Measurements from ENCODE around the gene GRAMD1B.
"Not testable (repeated sequence)": the region's sequence is repeated elsewhere in the genome, so short reads cannot be mapped to it uniquely, and the experiment has no call there.

Gene GRAMD1B

GRCh38 chr11:123568367-123568870, 138.3 kb downstream of the GRAMD1B start:
- DNase-seq (ENCODE audit: low spot score) = no peak

DNA sequence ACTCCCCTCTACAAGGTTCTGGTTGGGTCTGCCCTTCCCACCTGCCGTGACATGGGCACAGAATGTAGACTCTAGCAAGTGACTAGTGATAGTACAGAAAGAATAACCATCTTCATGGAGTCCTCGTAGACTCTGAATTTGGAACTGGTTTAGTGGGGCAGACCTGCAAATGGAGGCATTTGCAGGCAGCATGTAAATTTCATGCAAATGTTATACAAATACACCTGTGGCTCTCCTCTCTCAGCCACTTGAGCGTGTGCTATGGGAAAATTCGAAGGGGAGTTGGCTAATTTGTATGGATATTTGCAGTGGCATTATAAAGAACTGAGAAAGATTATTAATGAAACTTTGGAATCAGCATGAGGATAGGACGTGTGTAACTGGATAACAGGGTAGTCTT, 139.3 kb downstream of the GRAMD1B start:
- DNase-seq (ENCODE audit: low spot score) = no peak

DNA sequence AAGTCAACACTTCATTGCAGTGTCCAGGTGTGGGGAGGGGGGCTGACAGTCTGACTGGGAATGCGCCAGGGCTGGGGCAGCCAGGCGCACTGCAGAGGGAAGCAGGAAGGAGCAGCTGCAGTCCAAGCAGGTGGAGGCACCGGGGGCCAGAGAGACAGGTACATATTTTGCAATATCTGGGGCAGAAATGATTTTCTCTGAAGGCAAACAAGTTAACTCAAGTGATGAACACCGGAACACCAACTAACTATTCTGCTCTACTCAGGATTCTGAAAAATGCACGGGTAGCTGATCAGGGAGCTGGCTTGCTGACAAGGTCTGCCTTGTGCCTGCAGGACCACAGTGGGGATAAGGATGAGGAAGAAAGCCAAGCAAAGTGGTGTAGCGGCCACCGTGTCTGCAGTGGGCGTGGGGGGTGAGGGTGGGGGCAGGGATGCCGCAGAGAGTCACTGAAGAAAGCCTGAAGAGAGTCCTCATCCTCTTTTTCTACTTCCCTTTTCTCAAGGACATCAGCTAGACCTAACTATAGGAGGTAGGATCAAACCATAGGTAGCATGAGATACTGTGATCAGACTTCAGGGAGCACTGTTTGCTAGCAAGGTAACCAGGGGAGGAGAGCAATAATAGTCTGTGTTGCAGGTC, 141.0 kb downstream of the GRAMD1B start:
- no peak for DNase-seq (ENCODE audit: low spot score)

GRCh38 chr11:123572791-123573190, 142.7 kb downstream of the GRAMD1B start:
- not testable (repeated sequence) for DNase-seq (ENCODE audit: low spot score)

- no peak for DNase-seq (ENCODE audit: low spot score)
These were observed 143.2 kb downstream of the GRAMD1B start for GRCh38 chr11:123573286-123573685.

- no peak for DNase-seq (ENCODE audit: low spot score)
These were observed 145.4 kb downstream of the GRAMD1B start for GRCh38 chr11:123575441-123575840.

GRCh38 chr11:123576082-123576481, 146.0 kb downstream of the GRAMD1B start:
- DNase-seq (ENCODE audit: low spot score) = no peak

GRCh38 chr11:123576501-123576900, 146.4 kb downstream of the GRAMD1B start:
- no peak for DNase-seq (ENCODE audit: low spot score)

GRCh38 chr11:123577081-123577598, 147.1 kb downstream of the GRAMD1B start:
- peak; percentile 9 for DNase-seq (ENCODE audit: low spot score)

- DNase-seq (ENCODE audit: low spot score) = no peak
These were observed 148.9 kb downstream of the GRAMD1B start for GRCh38 chr11:123578778-123579481.

- DNase-seq (ENCODE audit: low spot score) = no peak
These were observed 149.4 kb downstream of the GRAMD1B start for GRCh38 chr11:123579482-123579812.

DNA sequence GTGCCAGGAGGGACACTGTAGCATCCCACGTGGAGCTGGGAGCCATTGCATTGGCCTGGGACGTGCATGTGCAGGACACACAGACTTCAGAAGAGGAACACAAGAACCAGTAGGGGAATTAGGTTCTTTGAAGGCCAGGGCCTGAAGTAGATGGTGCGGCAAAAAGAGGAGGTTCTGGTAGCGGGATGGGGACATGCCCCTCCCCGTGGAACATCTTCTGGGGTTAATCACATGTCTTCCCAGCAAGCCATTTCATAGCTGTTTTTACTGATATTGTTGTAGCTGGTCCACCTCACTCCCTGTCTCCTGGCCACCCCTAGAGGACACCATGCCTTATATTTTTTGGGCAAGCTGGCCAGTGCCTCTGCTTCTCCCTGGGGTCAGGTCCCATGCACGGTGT, 150.1 kb downstream of the GRAMD1B start:
- no peak for DNase-seq (ENCODE audit: low spot score)

GRCh38 chr11:123580557-123581275, 150.6 kb downstream of the GRAMD1B start:
- peak; percentile 24 for DNase-seq (ENCODE audit: low spot score)

DNA sequence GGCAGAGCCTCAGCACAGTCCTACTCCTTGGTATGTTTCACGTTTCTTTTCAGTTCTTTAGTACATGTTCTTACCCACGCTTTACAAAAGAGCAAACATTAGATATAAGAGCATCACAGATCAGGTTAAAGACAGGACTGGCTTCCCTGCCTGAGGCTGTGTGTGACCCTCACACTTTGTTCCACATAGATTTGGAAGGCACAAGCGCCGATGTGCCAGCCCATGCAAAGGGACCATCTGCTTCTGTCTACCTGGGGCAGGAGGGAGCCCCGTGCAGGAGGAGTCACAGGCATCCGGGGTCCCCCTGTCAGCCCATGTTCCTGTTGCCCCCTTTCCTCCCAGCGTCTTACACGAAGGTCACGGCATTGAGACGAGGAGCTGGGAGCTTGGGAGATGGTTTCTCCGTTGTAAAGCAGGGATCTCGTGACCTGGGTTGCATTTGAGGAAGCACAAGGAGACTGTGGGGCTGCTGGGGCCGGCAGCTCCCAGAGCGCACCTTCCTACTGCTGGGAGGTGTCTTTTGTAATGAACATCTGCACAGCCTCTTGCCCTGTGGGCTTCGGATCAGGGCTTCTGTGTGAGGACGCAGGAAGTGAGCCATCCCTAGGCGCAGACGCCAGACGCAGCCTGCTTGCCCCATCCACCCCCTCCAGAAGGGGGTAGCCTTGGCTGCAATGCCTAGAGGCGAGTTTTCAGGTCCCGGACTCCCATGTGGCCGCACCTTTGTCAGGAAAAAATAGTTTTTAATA, 151.8 kb downstream of the GRAMD1B start:
- no peak for DNase-seq (ENCODE audit: low spot score)

DNA sequence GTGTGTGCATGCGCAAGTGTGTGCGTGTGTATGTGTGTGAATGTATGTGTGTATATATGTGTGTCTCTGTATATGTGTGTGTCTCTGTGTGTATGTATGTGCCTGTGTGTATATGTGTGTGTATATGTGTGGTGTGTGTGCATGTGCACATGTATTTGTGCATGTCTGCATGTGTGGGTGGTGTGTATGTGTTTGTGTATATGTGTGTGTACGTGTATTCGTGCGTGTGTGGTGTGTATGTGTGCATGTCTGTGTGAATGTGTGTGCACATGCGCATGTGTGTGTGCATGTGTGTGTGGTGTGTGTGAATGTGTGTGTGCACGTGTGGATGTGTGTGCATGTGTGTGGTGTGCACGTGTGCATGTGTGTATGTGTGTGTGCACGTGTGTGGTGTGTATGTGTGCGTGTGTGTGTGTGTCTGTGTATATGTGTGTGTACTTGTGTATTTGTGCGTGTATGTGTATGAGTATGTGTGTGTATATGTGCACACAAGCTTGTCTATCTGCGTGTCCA, 153.0 kb downstream of the GRAMD1B start:
- no peak for DNase-seq (ENCODE audit: low spot score)

DNA sequence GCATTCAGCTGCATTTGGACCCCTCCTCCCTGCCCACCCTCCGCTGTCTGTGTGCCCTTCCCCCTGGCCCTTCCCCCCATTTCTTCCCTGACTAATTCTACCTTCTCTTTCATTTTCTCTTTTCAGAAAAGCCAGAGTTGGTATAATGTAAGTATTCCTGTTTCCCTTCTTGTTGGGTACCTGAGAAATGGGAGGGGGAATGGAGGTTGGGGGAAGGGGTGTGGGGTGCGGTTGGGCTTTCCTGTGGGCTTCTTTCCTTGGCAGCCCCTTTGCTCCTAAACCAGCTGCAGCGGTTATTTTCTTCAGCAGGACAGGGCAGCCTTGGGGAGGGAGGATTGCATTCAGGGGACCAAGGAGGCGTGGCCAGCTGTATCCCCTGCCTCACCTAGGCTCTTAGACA, 154.1 kb downstream of the GRAMD1B start:
- DNase-seq (ENCODE audit: low spot score) = no peak

- DNase-seq (ENCODE audit: low spot score) = no peak
These were observed 154.7 kb downstream of the GRAMD1B start for GRCh38 chr11:123584737-123585136.

GRCh38 chr11:123585206-123585605, 155.1 kb downstream of the GRAMD1B start:
- DNase-seq (ENCODE audit: low spot score) = no peak

DNA sequence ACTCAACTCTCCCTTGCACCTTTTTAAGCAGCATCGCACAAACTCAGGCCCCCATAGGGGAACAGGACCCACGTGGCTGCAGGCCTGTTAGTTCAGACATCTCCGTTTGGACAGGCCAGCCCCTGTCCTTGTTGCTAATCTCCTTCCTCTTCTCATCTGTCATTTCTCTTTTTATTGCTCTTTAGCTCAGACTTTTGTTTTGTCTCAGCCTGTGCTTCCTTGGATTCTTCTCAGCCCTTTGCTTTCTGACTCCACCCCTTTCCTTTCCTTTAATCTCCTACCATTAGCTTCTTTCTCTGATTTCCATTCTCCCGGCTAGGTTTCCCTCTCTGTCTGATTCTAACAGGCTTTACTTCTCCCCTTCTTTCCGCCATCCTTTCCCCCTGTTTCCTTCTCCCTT, 155.6 kb downstream of the GRAMD1B start:
- DNase-seq (ENCODE audit: low spot score) = no peak

DNA sequence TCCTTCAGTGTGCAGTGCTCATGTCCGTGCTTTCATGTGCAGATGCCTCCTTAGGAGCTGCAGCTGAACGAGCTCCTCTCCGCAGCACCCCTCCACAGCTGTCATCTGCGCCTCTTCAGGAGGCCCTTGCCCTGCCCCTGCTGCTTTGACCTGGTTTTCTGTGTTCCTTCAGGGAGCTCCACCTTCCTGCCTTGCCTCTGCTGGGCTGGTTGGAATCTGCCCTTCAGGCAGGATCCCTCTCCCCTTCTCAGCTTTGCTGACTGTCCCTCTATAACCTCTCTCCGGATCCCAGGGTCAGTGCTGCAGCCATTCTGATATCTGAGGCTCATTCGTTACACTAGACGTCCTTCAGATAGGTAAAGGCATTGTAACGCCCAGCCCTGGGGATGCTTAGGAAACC, 156.5 kb downstream of the GRAMD1B start:
- no peak for DNase-seq (ENCODE audit: low spot score)

- no peak for DNase-seq (ENCODE audit: low spot score)
These were observed 157.0 kb downstream of the GRAMD1B start for GRCh38 chr11:123587044-123587443.

DNA sequence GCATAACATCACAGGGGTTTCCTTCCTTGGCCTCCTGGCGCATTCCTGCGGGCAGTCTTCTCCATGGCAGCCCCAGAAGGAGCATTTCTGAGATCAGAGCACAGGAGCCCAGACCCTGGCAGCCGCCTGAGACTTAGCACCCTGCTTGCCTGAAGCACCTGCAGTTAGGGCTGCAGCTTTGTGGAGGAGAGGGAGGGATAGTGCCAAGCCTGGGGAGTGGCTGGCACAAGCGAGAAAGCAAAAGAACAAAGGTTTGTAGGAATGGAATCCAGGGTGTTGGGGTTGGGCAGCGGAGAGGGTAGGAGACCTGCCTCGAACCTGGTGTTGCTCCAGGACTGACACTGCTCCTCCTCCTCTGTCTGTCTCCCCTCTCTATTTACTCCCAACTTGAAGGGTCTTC, 157.5 kb downstream of the GRAMD1B start:
- no peak for DNase-seq (ENCODE audit: low spot score)

Data from hematopoietic multipotent progenitor cell treated with erythropoietin and hydrocortisone succinate and interleukin-3 and kit ligand, for 17 days (in vitro differentiated cells).